NCI-H748 (cell line): ENCODE measurements around the gene CLEC4E.
"Not testable (repeated sequence)": the region's sequence is repeated elsewhere in the genome, so short reads cannot be mapped to it uniquely, and the experiment has no call there.

Source experiments
- DNase-seq: peaks from one replicate; lab custom pipeline; 2025; ENCODE audit not compliant: unreplicated experiment; lab: John Stamatoyannopoulos, UW

CLEC4E gene

GRCh38 chr12:8540831-8541230 lies at the start of gene CLEC4E:
Gene CLEC4E, minus strand, starts transcription at chr12:8540905. Its CDS starts 108 bp downstream, at chr12:8540797.
- DNase-seq = not testable (repeated sequence)

GRCh38 chr12:8589679-8590078 lies 49.0 kb upstream of the CLEC4E start:
- no peak for DNase-seq

GRCh38 chr12:8584478-8584877 lies 43.8 kb upstream of the CLEC4E start:
- not testable (repeated sequence) for DNase-seq

GRCh38 chr12:8584004-8584403 lies 43.3 kb upstream of the CLEC4E start:
- DNase-seq = no peak

GRCh38 chr12:8581098-8581784 lies 40.5 kb upstream of the CLEC4E start:
- DNase-seq = no peak

GRCh38 chr12:8577879-8578278 lies 37.2 kb upstream of the CLEC4E start:
- no peak for DNase-seq

- DNase-seq = no peak
Measured at GRCh38 chr12:8572507-8572906, 31.8 kb upstream of the CLEC4E start.

GRCh38 chr12:8566525-8566924 lies 25.8 kb upstream of the CLEC4E start:
- peak; percentile 7 for DNase-seq

GRCh38 chr12:8566052-8566451 lies 25.3 kb upstream of the CLEC4E start:
- not testable (repeated sequence) for DNase-seq

GRCh38 chr12:8564656-8565055 lies 24.0 kb upstream of the CLEC4E start:
- DNase-seq = peak; percentile 76

- DNase-seq = no peak
Measured at GRCh38 chr12:8563356-8563755, 22.7 kb upstream of the CLEC4E start.

- peak; percentile 30 for DNase-seq
Measured at GRCh38 chr12:8562310-8562709, 21.6 kb upstream of the CLEC4E start.

- DNase-seq = no peak
Measured at GRCh38 chr12:8561011-8561410, 20.3 kb upstream of the CLEC4E start.

GRCh38 chr12:8559676-8560075 lies 19.0 kb upstream of the CLEC4E start:
- DNase-seq = no peak

GRCh38 chr12:8556531-8557097 lies 15.9 kb upstream of the CLEC4E start:
- no peak for DNase-seq

GRCh38 chr12:8554451-8555195 lies 13.9 kb upstream of the CLEC4E start:
- DNase-seq = no peak

GRCh38 chr12:8553088-8553627 lies 12.5 kb upstream of the CLEC4E start:
- peak; percentile 68 for DNase-seq

- DNase-seq = no peak
Measured at GRCh38 chr12:8549381-8549780, 8.7 kb upstream of the CLEC4E start.

- no peak for DNase-seq
Measured at GRCh38 chr12:8548192-8548591, 7.5 kb upstream of the CLEC4E start.

GRCh38 chr12:8547645-8548044 lies 6.9 kb upstream of the CLEC4E start:
- DNase-seq = no peak

- no peak for DNase-seq
Measured at GRCh38 chr12:8546591-8546990, 5.9 kb upstream of the CLEC4E start.

- peak; percentile 41 for DNase-seq
Measured at GRCh38 chr12:8544295-8544694, 3.6 kb upstream of the CLEC4E start.
